Breast epithelium (tissue), 3 donors: ENCODE results near the gene MAPT.

ENCODE experiments used
- POLR2AphosphoS5 ChIP-seq, 3 donors: sonication (generic); formaldehyde crosslinking; IDR thresholded peaks; one replicate each; pipeline ENCODE4 v1.6.1; 2017; ENCODE audit warnings: antibody characterized with exemption in 3 of 3
- TF ChIP-seq, protein P1 (sequence below), 3 donors: fragments of 450-650 bp; IDR thresholded peaks; one replicate each; pipeline ENCODE4 v1.5.1; 2016 to 2017; ENCODE audit warnings: antibody characterized with exemption in 3 of 3, mild to moderate bottlenecking in 3 of 3, moderate library complexity in 3 of 3

- TF ChIP-seq POLR2AphosphoS5 (IDR thresholded peaks at IDR 0.05) = no peak
- TF ChIP-seq, protein P1, sequence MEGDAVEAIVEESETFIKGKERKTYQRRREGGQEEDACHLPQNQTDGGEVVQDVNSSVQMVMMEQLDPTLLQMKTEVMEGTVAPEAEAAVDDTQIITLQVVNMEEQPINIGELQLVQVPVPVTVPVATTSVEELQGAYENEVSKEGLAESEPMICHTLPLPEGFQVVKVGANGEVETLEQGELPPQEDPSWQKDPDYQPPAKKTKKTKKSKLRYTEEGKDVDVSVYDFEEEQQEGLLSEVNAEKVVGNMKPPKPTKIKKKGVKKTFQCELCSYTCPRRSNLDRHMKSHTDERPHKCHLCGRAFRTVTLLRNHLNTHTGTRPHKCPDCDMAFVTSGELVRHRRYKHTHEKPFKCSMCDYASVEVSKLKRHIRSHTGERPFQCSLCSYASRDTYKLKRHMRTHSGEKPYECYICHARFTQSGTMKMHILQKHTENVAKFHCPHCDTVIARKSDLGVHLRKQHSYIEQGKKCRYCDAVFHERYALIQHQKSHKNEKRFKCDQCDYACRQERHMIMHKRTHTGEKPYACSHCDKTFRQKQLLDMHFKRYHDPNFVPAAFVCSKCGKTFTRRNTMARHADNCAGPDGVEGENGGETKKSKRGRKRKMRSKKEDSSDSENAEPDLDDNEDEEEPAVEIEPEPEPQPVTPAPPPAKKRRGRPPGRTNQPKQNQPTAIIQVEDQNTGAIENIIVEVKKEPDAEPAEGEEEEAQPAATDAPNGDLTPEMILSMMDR (IDR thresholded peaks at IDR 0.05) = no peak
These were observed 139.0 kb downstream of the MAPT start for GRCh38 chr17:46033392-46033791.
